ENCODE results near the gene PTPRG.

GRCh38 chr3:62135741-62136140 lies 574.4 kb downstream of the PTPRG start:
- TF ChIP-seq HCFC1 (IDR thresholded peaks at IDR 0.05; ENCODE audit: low read depth, low read length) (no peak), NR2C2 (CRISPR knock-in tag; IDR thresholded peaks at IDR 0.05; ENCODE audit: borderline replicate concordance) (no peak)

Measured in HepG2 (cell line).